ENCODE measurements around the gene UGT1A1. TPM values are rescaled to one million over a fixed set of nuclear protein-coding genes. Genes with fewer than 3 reads are reported as not detected.

The UGT1A1 gene
- total RNA-seq, 4 donors from 2014 or later, result 0.94 TPM; not detected in 3

- H3K27ac ChIP-seq, result no peak overlapping the region
- ATAC-seq, result no peak
- H3K9me3 ChIP-seq, result no peaks in the 10 kb centered on the region
- 100% methylated on average over 2 of the region's 14 CpGs; no CpG with 5 or more reads in 1 of the 2 donors for WGBS, 2 donors (ENCODE audit: low coverage in 1 of 2)
- H3K36me3 ChIP-seq, result no peaks in the 10 kb centered on the region
- H3K27me3 ChIP-seq, result peaks cover 11% of the 10 kb centered on the region
- H3K4me3 ChIP-seq, result no peak overlapping the region
- no peak for TF ChIP-seq POLR2A (IDR thresholded peaks at IDR 0.05)
- no peak for TF ChIP-seq POLR2AphosphoS5 (IDR thresholded peaks at IDR 0.05)
- TF ChIP-seq EP300 (IDR thresholded peaks at IDR 0.05), result no peak
- no peak for TF ChIP-seq CTCF (IDR thresholded peaks at IDR 0.05)
- H3K4me1 ChIP-seq, result no peaks in the 10 kb centered on the region
These were observed 38.4 kb downstream of the UGT1A1 start for GRCh38 chr2:233798335-233799086.

- H3K4me3 ChIP-seq, result no peak overlapping the region
- H3K27me3 ChIP-seq, result peaks cover 13% of the 10 kb centered on the region
These were observed 39.1 kb downstream of the UGT1A1 start for GRCh38 chr2:233799087-233799665.

GRCh38 chr2:233799716-233800115, 39.6 kb downstream of the UGT1A1 start:
- peaks cover 13% of the 10 kb centered on the region for H3K27me3 ChIP-seq
- no peaks in the 10 kb centered on the region for H3K4me1 ChIP-seq
- H3K27ac ChIP-seq, result no peak overlapping the region
- no CpG with 5 or more reads among the region's 5 CpGs for WGBS, 2 donors (ENCODE audit: low coverage in 1 of 2)
- no peak overlapping the region for H3K4me3 ChIP-seq
- no peak for ATAC-seq
- TF ChIP-seq EP300 (IDR thresholded peaks at IDR 0.05) (no peak), POLR2AphosphoS5 (IDR thresholded peaks at IDR 0.05) (no peak), POLR2A (IDR thresholded peaks at IDR 0.05) (no peak), CTCF (IDR thresholded peaks at IDR 0.05) (no peak)
- no peaks in the 10 kb centered on the region for H3K9me3 ChIP-seq
- no peaks in the 10 kb centered on the region for H3K36me3 ChIP-seq

More at GRCh38 chr2:233799087-233799665, 39.1 kb downstream of the UGT1A1 start:
- Histone ChIP-seq H3K36me3 (no peaks in the 10 kb centered on the region), H3K27ac (no peak overlapping the region), H3K4me1 (no peaks in the 10 kb centered on the region), H3K9me3 (no peaks in the 10 kb centered on the region)
- 0 to 55% methylated on average over 1 to 7 of the region's 7 CpGs for WGBS, 2 donors (ENCODE audit: low coverage in 1 of 2)
- ATAC-seq, result no peak
- TF ChIP-seq POLR2A (IDR thresholded peaks at IDR 0.05) (no peak), CTCF (IDR thresholded peaks at IDR 0.05) (no peak), POLR2AphosphoS5 (IDR thresholded peaks at IDR 0.05) (no peak), EP300 (IDR thresholded peaks at IDR 0.05) (no peak)

- no peak for ATAC-seq
- Histone ChIP-seq H3K36me3 (no peaks in the 10 kb centered on the region), H3K9me3 (no peaks in the 10 kb centered on the region), H3K27ac (no peak overlapping the region), H3K4me3 (no peak overlapping the region), H3K27me3 (peaks cover 13% of the 10 kb centered on the region), H3K4me1 (no peaks in the 10 kb centered on the region)
- TF ChIP-seq POLR2A (IDR thresholded peaks at IDR 0.05), result no peak
- no peak for TF ChIP-seq CTCF (IDR thresholded peaks at IDR 0.05)
- no peak for TF ChIP-seq EP300 (IDR thresholded peaks at IDR 0.05)
- TF ChIP-seq POLR2AphosphoS5 (IDR thresholded peaks at IDR 0.05), result no peak
- 80 to 83% methylated on average over 1 of the region's 7 CpGs for WGBS, 2 donors (ENCODE audit: low coverage in 1 of 2)
These were observed 40.1 kb downstream of the UGT1A1 start for GRCh38 chr2:233800208-233800607.

Data from gastroesophageal sphincter (tissue), 4 donors.